Measurements from ENCODE around the gene SLC8A2.

SLC8A2 gene

DNA sequence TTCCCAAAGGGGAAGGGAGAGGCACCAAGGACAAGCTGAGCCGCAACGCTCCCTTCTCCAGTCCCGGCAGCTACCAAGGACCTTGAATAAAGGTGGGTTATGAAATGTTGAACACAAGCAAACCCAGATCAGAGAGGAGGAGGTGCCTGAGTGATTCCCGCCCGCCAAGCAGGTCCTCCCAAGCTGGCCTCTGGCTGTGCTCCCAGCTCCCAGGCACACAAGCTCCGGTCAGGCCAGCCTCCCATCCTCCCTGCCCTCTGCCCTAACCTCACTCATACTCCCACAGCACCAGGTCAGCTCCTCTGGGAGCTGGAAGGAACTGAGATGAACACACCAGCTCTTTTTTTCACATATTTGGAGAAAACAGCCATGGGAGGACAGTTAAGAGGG is 39.4 kb upstream of the SLC8A2 start:
- Histone ChIP-seq H3K9ac (ENCODE audit: low read length) (no peak overlapping the region), H3K36me3 (ENCODE audit: control insufficient read depth, insufficient read depth, low read length) (no peaks in the 10 kb centered on the region), H3K4me1 (ENCODE audit: control insufficient read depth, insufficient read depth, low read length) (peaks cover 33% of the 10 kb centered on the region), H3K27me3 (ENCODE audit: control insufficient read depth, insufficient read depth, low read length) (no peaks in the 10 kb centered on the region), H3K4me3 (ENCODE audit: low read length) (no peak overlapping the region), H3K27ac (ENCODE audit: low read depth, low read length) (no peak overlapping the region)

DNA sequence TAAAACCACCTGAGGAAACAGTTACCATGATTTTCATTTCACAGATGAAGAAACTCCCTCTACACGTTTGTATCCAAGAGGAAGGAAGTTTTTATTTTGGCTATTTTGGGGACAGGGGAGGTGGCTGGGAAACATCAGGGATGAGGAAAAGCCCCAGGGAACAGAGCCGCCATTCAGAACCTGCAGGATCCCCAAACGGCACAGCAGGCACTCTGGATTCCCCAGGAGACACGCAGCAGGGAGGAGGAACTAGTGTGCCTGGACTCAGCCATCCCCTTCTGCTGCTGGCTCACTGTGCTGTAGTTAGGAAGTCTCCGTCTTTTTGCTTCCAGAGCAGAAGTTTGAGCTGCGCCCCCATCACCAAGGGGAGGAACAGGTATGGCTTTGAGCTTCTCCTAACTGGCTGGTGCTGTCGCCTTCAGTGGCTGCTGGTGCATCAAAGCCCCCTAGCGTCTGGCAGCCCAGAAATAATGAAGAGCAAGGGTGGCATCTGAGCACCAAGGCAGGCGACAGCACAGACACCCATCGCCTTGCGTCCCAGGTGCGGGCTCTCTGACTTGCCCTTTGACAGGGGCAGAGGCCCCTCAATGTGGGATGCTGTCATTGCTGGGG is 38.9 kb upstream of the SLC8A2 start:
- no peaks in the 10 kb centered on the region for H3K27me3 ChIP-seq (ENCODE audit: control insufficient read depth, insufficient read depth, low read length)
- no peaks in the 10 kb centered on the region for H3K36me3 ChIP-seq (ENCODE audit: control insufficient read depth, insufficient read depth, low read length)
- H3K27ac ChIP-seq (ENCODE audit: low read depth, low read length): no peak overlapping the region
- H3K4me1 ChIP-seq (ENCODE audit: control insufficient read depth, insufficient read depth, low read length): peaks cover 33% of the 10 kb centered on the region
- no peak overlapping the region for H3K4me3 ChIP-seq (ENCODE audit: low read length)
- H3K9ac ChIP-seq (ENCODE audit: low read length): no peak overlapping the region

DNA sequence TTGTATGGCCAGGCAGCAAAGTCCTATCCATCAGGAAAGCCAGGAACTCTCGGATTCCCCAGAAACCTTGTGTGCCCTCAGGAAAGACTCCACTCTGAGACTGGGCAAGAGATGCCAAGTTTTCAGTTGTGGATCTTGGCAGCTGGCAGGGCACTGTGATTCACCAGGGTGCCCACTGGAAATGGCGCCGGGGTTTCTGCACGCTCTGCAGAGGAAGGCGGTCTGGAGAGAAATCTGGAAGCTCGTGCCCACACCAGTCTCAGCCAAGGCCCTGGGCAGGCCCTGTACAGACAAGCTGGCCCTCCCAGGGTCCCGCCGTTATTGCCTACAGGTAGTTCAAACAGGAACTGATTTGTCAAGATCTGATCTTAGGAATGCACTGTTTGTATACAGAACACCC is 38.3 kb upstream of the SLC8A2 start:
- Histone ChIP-seq H3K36me3 (ENCODE audit: control insufficient read depth, insufficient read depth, low read length) (no peaks in the 10 kb centered on the region), H3K4me3 (ENCODE audit: low read length) (no peak overlapping the region), H3K9ac (ENCODE audit: low read length) (no peak overlapping the region), H3K4me1 (ENCODE audit: control insufficient read depth, insufficient read depth, low read length) (peaks cover 33% of the 10 kb centered on the region), H3K27ac (ENCODE audit: low read depth, low read length) (peak overlapping the region; percentile 38), H3K27me3 (ENCODE audit: control insufficient read depth, insufficient read depth, low read length) (no peaks in the 10 kb centered on the region)

DNA sequence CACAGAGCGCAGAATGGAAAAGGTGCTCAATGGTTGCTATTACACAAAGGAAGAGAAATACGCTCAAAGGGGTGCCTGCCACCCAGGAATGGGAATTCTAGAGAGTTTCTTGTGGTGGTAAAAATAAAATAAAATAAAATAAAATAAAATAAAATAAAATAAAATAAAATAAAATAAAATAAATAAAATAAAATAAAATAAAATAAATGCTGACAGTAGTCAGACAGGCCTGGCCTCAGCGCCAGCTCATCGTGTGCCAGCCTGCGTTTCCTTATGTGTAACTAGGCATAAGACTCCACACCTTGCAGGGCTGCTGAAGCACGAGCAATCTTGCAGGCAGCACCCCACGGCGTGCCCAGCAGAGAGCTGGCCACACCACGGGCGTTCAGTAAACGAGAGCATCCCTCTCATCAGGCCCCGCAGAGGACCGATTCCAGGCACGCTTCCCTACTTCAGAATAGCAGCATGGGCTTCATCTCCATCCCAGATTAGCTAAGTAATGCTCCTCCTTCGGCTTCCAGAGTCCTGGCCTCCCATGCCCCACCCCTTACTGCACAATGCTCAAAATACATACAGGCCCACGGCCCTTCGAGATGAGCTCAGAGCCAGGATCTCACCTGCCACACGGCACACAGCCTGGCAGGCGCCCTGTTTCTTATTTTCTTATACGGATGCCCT is 37.6 kb upstream of the SLC8A2 start:
- peaks cover 33% of the 10 kb centered on the region for H3K4me1 ChIP-seq (ENCODE audit: control insufficient read depth, insufficient read depth, low read length)
- H3K9ac ChIP-seq (ENCODE audit: low read length): no peak overlapping the region

DNA sequence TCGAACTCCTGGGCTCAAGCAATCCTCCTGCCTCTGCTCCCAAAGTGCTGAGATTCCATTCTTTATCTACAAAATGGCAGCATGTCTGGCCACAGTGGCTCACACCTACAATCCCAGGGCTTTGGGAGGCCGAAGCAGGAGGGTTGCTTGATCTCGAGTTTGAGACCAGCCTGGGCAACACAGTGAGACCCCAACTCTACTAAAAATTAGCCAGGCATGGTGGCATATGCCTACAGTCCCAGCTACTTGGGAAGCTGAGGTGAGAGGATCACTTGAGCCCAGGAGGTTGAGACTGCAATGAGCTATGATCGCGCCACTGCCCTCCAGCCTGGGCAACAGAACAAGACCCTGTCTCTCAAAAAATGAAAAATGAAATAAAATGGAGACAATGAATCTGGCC is 37.0 kb upstream of the SLC8A2 start:
- peak overlapping the region; percentile 11 for H3K27ac ChIP-seq (ENCODE audit: low read depth, low read length)
- no peak overlapping the region for H3K4me3 ChIP-seq (ENCODE audit: low read length)
- no peaks in the 10 kb centered on the region for H3K27me3 ChIP-seq (ENCODE audit: control insufficient read depth, insufficient read depth, low read length)
- H3K4me1 ChIP-seq (ENCODE audit: control insufficient read depth, insufficient read depth, low read length): peaks cover 33% of the 10 kb centered on the region
- no peak overlapping the region for H3K9ac ChIP-seq (ENCODE audit: low read length)
- H3K36me3 ChIP-seq (ENCODE audit: control insufficient read depth, insufficient read depth, low read length): no peaks in the 10 kb centered on the region

More for the DNA sequence above, 37.6 kb upstream of the SLC8A2 start:
- Histone ChIP-seq H3K4me3 (ENCODE audit: low read length) (no peak overlapping the region), H3K36me3 (ENCODE audit: control insufficient read depth, insufficient read depth, low read length) (no peaks in the 10 kb centered on the region), H3K27ac (ENCODE audit: low read depth, low read length) (peak overlapping the region; percentile 38), H3K27me3 (ENCODE audit: control insufficient read depth, insufficient read depth, low read length) (no peaks in the 10 kb centered on the region)

DNA sequence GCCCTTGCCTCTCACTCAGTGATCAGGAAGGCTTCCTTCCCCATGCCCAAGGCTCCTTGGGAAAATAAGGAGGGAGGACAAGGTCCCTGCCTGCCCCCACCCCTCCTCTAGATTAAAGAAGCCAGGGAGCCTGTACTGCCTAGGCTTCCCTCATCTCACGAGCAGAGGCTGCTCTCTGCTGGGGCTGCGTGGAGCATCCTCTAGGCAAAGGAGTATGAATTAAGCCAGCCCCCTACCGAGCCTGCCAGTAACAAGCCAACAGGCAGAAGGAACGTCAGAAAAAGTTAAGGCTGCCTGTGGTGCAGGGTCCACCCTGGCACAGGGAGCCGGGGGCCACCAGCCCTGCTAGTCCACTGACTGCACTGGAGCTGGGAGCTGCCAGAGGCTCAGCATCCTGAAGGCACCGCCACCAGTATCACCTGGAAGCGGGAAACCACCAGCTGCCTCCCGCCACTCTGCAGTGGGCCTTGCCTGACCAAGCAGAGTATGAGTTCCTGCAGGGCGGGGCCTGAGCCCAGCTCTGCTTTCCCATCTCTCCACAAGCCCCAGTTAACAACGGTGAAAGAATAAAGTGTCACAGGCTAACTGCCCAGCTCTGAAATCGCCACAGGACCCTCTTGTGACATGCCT is 36.3 kb upstream of the SLC8A2 start:
- peaks cover 28% of the 10 kb centered on the region for H3K4me1 ChIP-seq (ENCODE audit: control insufficient read depth, insufficient read depth, low read length)
- H3K36me3 ChIP-seq (ENCODE audit: control insufficient read depth, insufficient read depth, low read length): peaks cover 3% of the 10 kb centered on the region
- no peaks in the 10 kb centered on the region for H3K27me3 ChIP-seq (ENCODE audit: control insufficient read depth, insufficient read depth, low read length)
- peak overlapping the region; percentile 1 for H3K27ac ChIP-seq (ENCODE audit: low read depth, low read length)
- no peak overlapping the region for H3K9ac ChIP-seq (ENCODE audit: low read length)
- H3K4me3 ChIP-seq (ENCODE audit: low read length): no peak overlapping the region

DNA sequence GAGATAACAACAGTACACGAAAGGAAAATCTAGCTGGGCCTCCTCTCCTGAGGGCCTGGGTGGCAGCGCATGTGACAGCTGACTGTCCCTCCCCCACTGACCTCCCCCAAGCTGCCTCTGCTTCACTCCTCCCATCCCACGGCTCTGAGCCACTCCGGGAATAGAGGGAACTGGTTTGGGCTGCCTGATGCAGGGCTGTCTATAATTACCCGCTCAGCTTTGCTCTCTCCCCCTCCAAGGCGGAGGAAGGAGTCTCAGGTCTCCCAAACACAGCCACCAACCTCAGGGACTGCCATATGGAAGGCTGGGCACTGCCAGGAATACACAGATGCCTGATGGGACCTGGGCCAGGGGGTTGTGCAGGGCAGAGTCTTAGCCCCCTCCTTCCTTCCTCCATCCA is 35.3 kb upstream of the SLC8A2 start:
- Histone ChIP-seq H3K27ac (ENCODE audit: low read depth, low read length) (no peak overlapping the region), H3K4me3 (ENCODE audit: low read length) (no peak overlapping the region), H3K36me3 (ENCODE audit: control insufficient read depth, insufficient read depth, low read length) (peaks cover 3% of the 10 kb centered on the region), H3K27me3 (ENCODE audit: control insufficient read depth, insufficient read depth, low read length) (no peaks in the 10 kb centered on the region), H3K9ac (ENCODE audit: low read length) (no peak overlapping the region), H3K4me1 (ENCODE audit: control insufficient read depth, insufficient read depth, low read length) (peaks cover 23% of the 10 kb centered on the region)

DNA sequence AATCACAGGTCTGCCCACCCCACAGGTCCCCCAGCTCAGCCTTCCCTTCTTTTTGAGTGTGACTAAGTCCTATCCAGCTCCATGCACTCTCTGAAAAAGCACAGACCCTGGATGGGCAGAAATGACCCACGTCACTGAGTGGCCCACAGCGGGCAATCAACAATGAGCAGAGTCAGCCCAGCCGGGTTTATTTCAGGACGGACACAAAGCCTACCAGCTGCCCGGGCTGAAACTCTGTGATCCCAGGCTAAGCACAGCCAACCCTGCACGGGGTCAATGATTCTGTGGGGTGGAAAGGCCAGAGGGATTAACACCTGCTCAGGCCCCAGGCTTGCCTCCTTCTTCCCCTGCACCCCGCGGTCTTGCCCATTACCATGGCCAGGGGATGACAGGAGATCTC is 34.8 kb upstream of the SLC8A2 start:
- H3K27ac ChIP-seq (ENCODE audit: low read depth, low read length): no peak overlapping the region
- no peak overlapping the region for H3K4me3 ChIP-seq (ENCODE audit: low read length)
- H3K36me3 ChIP-seq (ENCODE audit: control insufficient read depth, insufficient read depth, low read length): peaks cover 6% of the 10 kb centered on the region
- H3K27me3 ChIP-seq (ENCODE audit: control insufficient read depth, insufficient read depth, low read length): no peaks in the 10 kb centered on the region
- H3K4me1 ChIP-seq (ENCODE audit: control insufficient read depth, insufficient read depth, low read length): peaks cover 20% of the 10 kb centered on the region
- no peak overlapping the region for H3K9ac ChIP-seq (ENCODE audit: low read length)

DNA sequence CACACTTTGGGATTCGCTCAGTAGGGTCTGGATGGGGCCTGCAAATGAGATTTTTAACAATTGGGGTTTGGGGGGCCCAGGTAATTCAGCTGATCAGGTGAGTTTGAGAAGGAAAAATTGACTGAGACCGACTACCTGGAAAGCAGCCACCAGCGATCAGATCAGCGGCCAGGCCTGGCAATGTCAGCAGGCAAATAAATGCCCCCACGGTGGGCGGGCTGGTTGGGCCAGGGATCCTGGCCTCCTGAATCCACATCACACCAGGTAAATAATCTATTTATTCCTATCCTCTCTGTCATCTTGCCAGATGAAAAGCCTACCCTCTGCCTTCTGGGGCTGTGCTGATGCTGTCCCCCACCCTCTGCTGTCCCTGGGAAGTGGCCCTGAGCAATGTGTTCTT is 33.8 kb upstream of the SLC8A2 start:
- H3K4me1 ChIP-seq (ENCODE audit: control insufficient read depth, insufficient read depth, low read length): peaks cover 15% of the 10 kb centered on the region
- H3K27me3 ChIP-seq (ENCODE audit: control insufficient read depth, insufficient read depth, low read length): no peaks in the 10 kb centered on the region
- H3K27ac ChIP-seq (ENCODE audit: low read depth, low read length): no peak overlapping the region
- peaks cover 11% of the 10 kb centered on the region for H3K36me3 ChIP-seq (ENCODE audit: control insufficient read depth, insufficient read depth, low read length)
- no peak overlapping the region for H3K9ac ChIP-seq (ENCODE audit: low read length)
- no peak overlapping the region for H3K4me3 ChIP-seq (ENCODE audit: low read length)

DNA sequence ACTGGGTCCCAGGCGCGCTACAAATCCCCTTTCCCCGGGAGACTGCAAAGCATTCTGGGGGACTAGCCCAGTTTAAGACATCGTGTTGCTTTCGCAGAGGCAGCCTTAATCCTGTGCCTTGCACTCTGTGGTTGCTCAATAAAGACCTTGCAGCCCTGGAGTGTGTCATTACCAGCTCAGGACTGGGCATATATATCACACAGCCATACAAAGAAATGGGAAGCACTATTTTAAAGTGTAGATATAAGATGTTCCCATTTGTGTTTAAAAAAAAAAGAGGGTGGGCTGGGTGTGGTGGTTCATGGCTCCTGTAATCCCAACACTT is 32.1 kb upstream of the SLC8A2 start:
- H3K27ac ChIP-seq (ENCODE audit: low read depth, low read length): no peak overlapping the region
- peaks cover 19% of the 10 kb centered on the region for H3K36me3 ChIP-seq (ENCODE audit: control insufficient read depth, insufficient read depth, low read length)
- H3K4me3 ChIP-seq (ENCODE audit: low read length): no peak overlapping the region
- no peak overlapping the region for H3K9ac ChIP-seq (ENCODE audit: low read length)
- peaks cover 3% of the 10 kb centered on the region for H3K4me1 ChIP-seq (ENCODE audit: control insufficient read depth, insufficient read depth, low read length)
- H3K27me3 ChIP-seq (ENCODE audit: control insufficient read depth, insufficient read depth, low read length): no peaks in the 10 kb centered on the region

DNA sequence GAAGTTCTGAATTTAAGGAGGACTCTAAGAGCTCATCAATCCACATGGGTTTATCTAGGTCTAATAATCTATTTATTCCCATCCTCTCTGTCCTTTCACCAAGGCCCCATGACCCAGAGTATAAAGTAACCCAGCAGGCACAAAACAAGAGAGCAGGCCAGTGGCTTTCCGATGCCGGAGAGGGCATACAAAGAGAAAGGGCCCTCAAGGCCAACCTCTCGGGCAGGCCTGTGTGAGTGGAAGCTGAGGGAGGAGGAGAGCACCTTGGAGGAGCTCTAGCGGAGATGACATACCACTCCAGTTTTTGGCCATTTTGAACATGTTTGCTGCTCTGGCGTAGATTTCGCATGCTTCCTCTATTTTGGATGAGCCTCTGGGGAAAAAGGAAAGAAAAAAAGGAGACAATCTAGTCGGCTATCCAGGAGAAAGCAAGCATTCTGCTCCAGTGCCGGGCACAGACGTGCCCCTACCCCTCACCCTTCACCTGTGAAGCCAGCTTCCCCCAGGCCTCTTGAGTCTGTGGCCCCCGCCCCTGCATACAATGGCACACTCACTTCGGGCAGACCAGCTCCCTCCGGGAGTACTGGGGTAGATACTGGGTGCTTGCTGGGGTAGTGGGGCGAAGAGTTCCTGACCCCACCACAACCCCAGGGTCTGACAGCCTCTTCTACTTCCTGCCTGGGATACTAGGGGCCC is 31.6 kb upstream of the SLC8A2 start:
- H3K36me3 ChIP-seq (ENCODE audit: control insufficient read depth, insufficient read depth, low read length): peaks cover 22% of the 10 kb centered on the region

DNA sequence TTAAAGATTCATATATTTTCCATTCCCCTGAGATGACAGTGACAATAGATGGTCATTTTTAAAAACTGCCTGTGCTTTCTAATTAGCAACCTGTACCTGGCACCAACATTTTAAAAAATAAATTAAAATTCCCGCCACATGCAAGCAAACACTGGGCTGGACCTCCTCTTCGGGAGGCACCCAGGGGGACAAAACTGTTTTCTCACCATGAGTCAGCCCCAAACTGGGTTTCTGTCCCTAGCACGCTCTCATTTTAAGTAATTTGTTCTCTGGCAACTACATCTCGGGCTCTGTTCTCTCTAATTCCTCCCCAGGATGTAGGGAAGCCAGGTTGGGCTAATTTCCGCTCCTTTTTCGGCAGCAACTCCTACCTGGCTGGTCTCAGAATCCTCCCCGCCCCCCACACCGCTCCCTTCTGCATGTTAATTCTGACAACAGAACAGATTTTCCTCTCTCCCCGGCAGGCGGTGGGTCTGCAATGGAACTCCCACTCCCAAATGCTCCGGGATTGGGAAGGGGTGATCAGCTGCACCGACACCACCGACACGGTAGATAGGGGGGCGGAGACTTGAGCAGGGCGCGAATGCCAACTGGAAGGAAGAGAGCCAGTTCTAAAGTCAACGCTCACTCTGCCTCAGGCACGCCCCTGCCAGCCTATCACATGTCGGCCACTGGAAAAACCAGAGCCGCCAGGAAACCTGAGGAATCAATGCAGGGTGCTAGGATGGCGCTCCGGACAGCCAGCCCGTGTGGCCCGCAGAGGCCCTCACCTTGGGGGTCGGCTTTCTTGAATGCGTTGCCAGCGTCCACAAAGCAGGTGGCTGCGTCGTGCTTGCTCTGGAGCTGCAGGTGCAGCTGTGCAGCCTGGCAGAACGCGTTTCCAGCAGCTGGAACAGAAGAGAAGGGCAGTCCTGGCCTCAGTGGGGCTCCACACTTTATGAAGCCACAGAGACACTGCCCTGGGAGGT is 28.5 kb upstream of the SLC8A2 start:
- Histone ChIP-seq H3K4me3 (ENCODE audit: low read length) (no peak overlapping the region), H3K9ac (ENCODE audit: low read length) (no peak overlapping the region), H3K4me1 (ENCODE audit: control insufficient read depth, insufficient read depth, low read length) (no peaks in the 10 kb centered on the region), H3K27me3 (ENCODE audit: control insufficient read depth, insufficient read depth, low read length) (no peaks in the 10 kb centered on the region), H3K36me3 (ENCODE audit: control insufficient read depth, insufficient read depth, low read length) (peaks cover 35% of the 10 kb centered on the region), H3K27ac (ENCODE audit: low read depth, low read length) (no peak overlapping the region)

More for the DNA sequence above, 31.6 kb upstream of the SLC8A2 start:
- H3K4me3 ChIP-seq (ENCODE audit: low read length): no peak overlapping the region
- H3K9ac ChIP-seq (ENCODE audit: low read length): no peak overlapping the region
- no peak overlapping the region for H3K27ac ChIP-seq (ENCODE audit: low read depth, low read length)
- no peaks in the 10 kb centered on the region for H3K27me3 ChIP-seq (ENCODE audit: control insufficient read depth, insufficient read depth, low read length)
- peaks cover 3% of the 10 kb centered on the region for H3K4me1 ChIP-seq (ENCODE audit: control insufficient read depth, insufficient read depth, low read length)
